GM18873 (cell line): ENCODE data around the gene NEK3.
"Not testable (repeated sequence)": the region's sequence is repeated elsewhere in the genome, so short reads cannot be mapped to it uniquely, and the experiment has no call there.

Source experiments
- ATAC-seq: cut with Tn5 transposase; IDR thresholded peaks from one replicate; pipeline ENCODE4 v1.9.1; 2021; ENCODE audit warnings: mild to moderate bottlenecking, moderate library complexity, moderate number of reproducible peaks; ENCODE audit not compliant: unreplicated experiment, low FRiP score

The NEK3 gene, protein sequence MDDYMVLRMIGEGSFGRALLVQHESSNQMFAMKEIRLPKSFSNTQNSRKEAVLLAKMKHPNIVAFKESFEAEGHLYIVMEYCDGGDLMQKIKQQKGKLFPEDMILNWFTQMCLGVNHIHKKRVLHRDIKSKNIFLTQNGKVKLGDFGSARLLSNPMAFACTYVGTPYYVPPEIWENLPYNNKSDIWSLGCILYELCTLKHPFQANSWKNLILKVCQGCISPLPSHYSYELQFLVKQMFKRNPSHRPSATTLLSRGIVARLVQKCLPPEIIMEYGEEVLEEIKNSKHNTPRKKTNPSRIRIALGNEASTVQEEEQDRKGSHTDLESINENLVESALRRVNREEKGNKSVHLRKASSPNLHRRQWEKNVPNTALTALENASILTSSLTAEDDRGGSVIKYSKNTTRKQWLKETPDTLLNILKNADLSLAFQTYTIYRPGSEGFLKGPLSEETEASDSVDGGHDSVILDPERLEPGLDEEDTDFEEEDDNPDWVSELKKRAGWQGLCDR

GRCh38 chr13:52159159-52159982 is at the start of gene NEK3:
TSS of gene NEK3 (minus strand) at chr13:52159597. CDS start at chr13:52156191, 3,406 bp downstream.
- ATAC-seq = peak; percentile 50

- not testable (repeated sequence) for ATAC-seq
Measured at GRCh38 chr13:52208384-52208783, 49.0 kb upstream of the NEK3 start.

DNA sequence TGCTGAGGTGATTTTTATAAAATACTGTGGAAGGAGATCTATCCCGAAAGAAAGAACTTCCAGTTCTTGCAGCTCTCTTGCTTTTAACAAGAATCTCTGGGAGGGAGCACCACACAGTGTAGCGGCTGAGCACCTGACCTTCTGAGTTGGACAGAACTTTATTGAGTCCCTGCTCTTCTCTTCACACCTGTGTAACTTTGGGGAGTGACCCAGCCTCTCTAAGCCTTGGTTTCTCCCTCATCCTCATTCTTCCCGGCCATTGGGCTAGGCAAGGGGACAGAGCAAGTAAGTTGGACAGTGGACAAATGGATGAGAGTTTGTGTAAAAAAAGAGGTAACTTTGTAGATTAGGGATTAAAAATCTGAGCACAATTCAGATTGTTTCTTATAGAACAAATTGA is 48.5 kb upstream of the NEK3 start:
- not testable (repeated sequence) for ATAC-seq

DNA sequence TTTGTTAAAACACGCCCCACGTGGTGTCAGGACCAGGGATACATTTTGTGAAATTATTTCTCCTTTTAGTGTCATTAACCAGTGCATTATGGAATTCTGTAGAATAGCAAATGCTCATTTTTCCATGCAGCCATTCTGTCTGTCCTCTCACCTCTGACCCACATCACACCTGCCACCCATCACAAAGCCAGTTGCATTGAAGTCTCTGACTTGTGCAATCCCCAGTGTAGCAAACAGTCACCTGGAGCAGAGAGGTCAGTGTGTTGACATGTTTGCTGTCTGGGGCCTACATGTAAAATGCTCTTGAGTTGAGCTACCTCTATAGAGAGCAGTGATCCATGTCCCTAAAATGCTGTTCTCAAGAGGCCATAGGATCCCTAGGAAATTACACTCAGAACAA is 47.9 kb upstream of the NEK3 start:
- ATAC-seq = not testable (repeated sequence)

GRCh38 chr13:52204546-52204945 is 45.1 kb upstream of the NEK3 start:
- not testable (repeated sequence) for ATAC-seq

- not testable (repeated sequence) for ATAC-seq
Measured at GRCh38 chr13:52203864-52204263, 44.5 kb upstream of the NEK3 start.

DNA sequence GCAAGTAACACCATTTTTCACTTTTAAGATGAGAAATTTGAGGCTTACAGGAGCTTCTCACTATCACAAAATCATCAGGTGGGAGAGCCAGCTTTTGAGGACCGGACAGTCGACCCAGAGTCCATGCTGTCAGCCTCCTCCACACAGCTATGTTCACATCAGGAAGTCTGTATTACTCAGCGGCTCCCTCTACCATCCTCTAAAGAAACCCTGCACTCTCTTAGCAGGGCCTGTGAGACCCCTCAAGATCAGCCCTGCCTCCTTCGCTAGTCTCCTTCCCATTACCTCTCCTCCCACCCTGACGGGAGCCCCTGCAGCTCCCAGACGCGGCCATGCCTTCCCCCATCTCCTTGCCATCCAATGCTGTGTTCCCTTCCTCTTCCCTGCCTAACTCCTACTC is 43.1 kb upstream of the NEK3 start:
- ATAC-seq = not testable (repeated sequence)

GRCh38 chr13:52201439-52202193 is 42.2 kb upstream of the NEK3 start:
- ATAC-seq = not testable (repeated sequence)

DNA sequence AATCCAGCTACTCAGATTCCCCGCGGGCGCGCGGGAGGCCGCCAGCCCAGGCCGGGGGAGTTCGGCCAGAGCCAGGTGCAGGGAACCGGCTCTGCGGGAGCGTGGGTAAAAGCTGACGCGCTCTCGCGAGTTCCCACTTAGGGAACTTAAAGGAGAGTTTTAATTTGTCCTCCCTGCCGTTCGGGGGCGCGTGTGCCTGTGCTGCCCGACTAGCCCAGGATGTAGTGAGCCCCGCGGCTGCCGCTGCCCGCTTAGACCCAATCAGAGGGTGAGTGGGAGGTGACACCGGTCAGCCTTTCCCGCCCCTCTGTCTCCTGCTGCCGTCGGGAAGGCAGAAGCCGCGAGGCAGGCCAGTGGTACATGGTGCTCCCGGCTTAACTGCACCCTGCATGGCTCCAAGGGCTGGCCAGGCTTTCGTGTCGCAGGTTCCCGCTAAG is 36.0 kb upstream of the NEK3 start:
- ATAC-seq = peak; percentile 44

GRCh38 chr13:52194184-52194868 is 34.9 kb upstream of the NEK3 start:
- ATAC-seq = peak; percentile 74

GRCh38 chr13:52193587-52194183 is 34.3 kb upstream of the NEK3 start:
- peak; percentile 21 for ATAC-seq

DNA sequence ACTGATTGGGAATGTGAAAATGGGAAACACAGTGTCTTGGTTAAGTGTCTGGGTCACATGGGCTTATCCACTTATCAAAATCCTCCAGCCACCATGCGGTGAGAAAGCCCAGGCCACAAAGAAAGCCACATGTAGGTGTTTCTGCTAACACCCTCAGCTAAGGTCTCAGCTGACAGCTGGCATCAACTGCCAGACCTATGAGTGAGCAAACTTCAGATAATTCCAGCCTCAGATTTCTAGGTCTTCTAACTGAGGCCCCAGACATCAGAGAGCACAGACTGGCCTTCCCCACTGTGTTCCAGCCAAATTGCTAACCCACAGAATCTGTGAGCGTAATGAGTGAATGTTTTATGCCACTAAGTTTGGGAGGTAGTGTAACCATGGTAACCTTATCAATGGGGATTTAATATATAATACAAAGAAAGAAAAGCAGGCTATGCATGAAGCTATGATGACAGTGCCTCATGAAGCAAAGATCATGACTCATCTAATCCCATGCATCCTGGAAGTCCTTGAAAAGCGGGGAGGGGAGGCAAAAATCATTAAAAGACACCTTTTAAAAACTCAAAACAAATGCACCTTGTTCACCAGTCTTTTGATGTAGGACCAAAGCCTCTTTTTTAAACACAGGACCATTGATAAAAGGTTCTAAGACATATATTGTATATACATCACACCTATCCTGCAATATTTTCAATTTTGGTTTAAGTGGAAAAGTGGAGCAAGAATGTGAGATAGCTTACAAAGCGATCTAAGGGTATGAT is 28.2 kb upstream of the NEK3 start:
- not testable (repeated sequence) for ATAC-seq

- no peak for ATAC-seq
Measured at GRCh38 chr13:52187029-52187423, 27.6 kb upstream of the NEK3 start.

DNA sequence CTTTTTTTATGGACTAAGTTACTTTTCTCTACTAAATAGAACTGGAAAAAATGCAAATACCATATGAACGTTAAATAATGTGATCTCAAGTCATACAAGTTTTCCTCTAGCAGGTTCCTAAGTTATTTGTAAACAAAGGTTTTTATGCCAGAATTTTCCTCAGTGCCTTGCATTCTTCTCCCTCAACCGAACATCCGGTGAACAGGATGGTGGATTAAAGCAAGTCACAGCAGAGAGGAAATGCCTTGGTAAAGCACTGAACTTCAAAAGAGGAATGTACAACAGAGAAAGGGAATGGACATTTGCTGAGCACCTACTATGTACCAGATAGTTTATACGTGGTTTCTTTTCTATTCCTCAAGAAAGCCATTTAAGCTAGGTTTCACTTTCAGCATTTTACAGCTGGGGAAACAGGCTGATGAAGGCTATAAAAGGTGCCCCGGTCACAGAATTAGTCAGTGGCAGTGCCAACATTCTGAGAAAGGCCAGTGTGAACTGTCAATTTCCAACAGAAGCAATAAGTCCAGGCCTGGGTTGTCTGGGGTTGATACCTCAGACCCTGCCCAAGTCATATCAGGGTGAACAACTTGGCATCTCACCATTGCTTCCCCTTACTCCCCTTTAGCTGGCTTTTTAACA is 22.0 kb upstream of the NEK3 start:
- ATAC-seq = not testable (repeated sequence)

DNA sequence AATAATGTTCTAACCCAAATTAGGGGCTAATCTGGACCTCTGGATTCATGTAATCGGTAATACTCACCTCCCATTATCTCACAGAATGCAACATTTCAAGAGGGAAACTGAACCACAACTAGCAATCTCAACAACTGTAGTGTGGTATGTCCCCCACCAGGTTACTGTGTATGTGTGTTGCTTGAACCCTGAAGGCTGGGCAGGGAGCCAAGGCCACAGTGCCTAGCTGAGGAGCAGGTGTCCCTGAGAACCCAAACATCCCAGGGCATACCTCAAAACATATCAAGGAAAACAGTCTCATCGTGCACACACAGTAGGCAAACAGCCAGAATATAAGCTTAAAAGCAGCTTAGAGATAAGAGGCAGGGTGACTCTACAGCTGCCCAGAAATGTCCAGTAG is 20.5 kb upstream of the NEK3 start:
- ATAC-seq = no peak

- no peak for ATAC-seq
Measured at GRCh38 chr13:52177276-52177675, 17.9 kb upstream of the NEK3 start.

GRCh38 chr13:52173970-52174369 is 14.6 kb upstream of the NEK3 start:
- ATAC-seq = not testable (repeated sequence)

- ATAC-seq = no peak
Measured at GRCh38 chr13:52173373-52173772, 14.0 kb upstream of the NEK3 start.
